ENCODE data around the gene CELF1. TPM values are rescaled to one million over a fixed set of nuclear protein-coding genes. Genes with fewer than 3 reads are reported as not detected.
"Not testable (repeated sequence)": the region's sequence is repeated elsewhere in the genome, so short reads cannot be mapped to it uniquely, and the experiment has no call there.

CELF1 gene
- total and polyA plus RNA-seq, 4 donors, result 83.0 to 168 (median 121) TPM

GRCh38 chr11:47546274-47546673, 6.7 kb downstream of the CELF1 start:
- 100% methylated on average over 3 of the region's 7 CpGs for whole genome bisulfite sequencing (ENCODE audit: insufficient coverage)
- not testable (repeated sequence) for H3K4me1 ChIP-seq (ENCODE audit: control insufficient read depth, insufficient read depth, low read length)

GRCh38 chr11:47545298-47545697, 7.6 kb downstream of the CELF1 start:
- no peak overlapping the region for H3K27ac ChIP-seq (ENCODE audit: low read depth, low read length)
- no CpG with 5 or more reads among the region's 6 CpGs for WGBS (ENCODE audit: insufficient coverage)
- no peaks in the 10 kb centered on the region for H3K9me3 ChIP-seq (ENCODE audit: control insufficient read depth, insufficient read depth, low read length)
- H3K36me3 ChIP-seq (ENCODE audit: control insufficient read depth, insufficient read depth, low read length), result peaks cover 3% of the 10 kb centered on the region
- no peak for DNase-seq (ENCODE audit: low read depth in 4 of 6, low spot score in 6 of 6)
- H3K27me3 ChIP-seq (ENCODE audit: control insufficient read depth, insufficient read depth, low read length), result no peaks in the 10 kb centered on the region
- H3K4me1 ChIP-seq (ENCODE audit: control insufficient read depth, insufficient read depth, low read length), result peaks cover 10% of the 10 kb centered on the region
- no peak overlapping the region for H3K4me3 ChIP-seq (ENCODE audit: low read depth, low read length)

More at GRCh38 chr11:47546274-47546673, 6.7 kb downstream of the CELF1 start:
- not testable (repeated sequence) for H3K9me3 ChIP-seq (ENCODE audit: control insufficient read depth, insufficient read depth, low read length); DNase-seq (ENCODE audit: low read depth in 4 of 6, low spot score in 6 of 6); H3K36me3 ChIP-seq (ENCODE audit: control insufficient read depth, insufficient read depth, low read length); H3K4me3 ChIP-seq (ENCODE audit: low read depth, low read length); H3K27me3 ChIP-seq (ENCODE audit: control insufficient read depth, insufficient read depth, low read length); H3K27ac ChIP-seq (ENCODE audit: low read depth, low read length)

GRCh38 chr11:47541070-47541469, 11.9 kb downstream of the CELF1 start:
- DNase-seq (ENCODE audit: low read depth in 4 of 6, low spot score in 6 of 6), result no peak
- Histone ChIP-seq H3K36me3 (ENCODE audit: control insufficient read depth, insufficient read depth, low read length) (peaks cover under 1% of the 10 kb centered on the region), H3K4me3 (ENCODE audit: low read depth, low read length) (no peak overlapping the region)

GRCh38 chr11:47539681-47540039, 13.3 kb downstream of the CELF1 start:
- DNase-seq (ENCODE audit: low read depth in 4 of 6, low spot score in 6 of 6), result peak in 1 of 6 donors; percentile 24
- H3K4me3 ChIP-seq (ENCODE audit: low read depth, low read length), result no peak overlapping the region
- no peaks in the 10 kb centered on the region for H3K27me3 ChIP-seq (ENCODE audit: control insufficient read depth, insufficient read depth, low read length)
- H3K4me1 ChIP-seq (ENCODE audit: control insufficient read depth, insufficient read depth, low read length), result peaks cover 25% of the 10 kb centered on the region
- peaks cover 8% of the 10 kb centered on the region for H3K36me3 ChIP-seq (ENCODE audit: control insufficient read depth, insufficient read depth, low read length)
- H3K9me3 ChIP-seq (ENCODE audit: control insufficient read depth, insufficient read depth, low read length), result no peaks in the 10 kb centered on the region
- whole genome bisulfite sequencing (ENCODE audit: insufficient coverage), result no CpG with 5 or more reads among the region's 2 CpGs
- no peak overlapping the region for H3K27ac ChIP-seq (ENCODE audit: low read depth, low read length)

More at GRCh38 chr11:47541070-47541469, 11.9 kb downstream of the CELF1 start:
- no peaks in the 10 kb centered on the region for H3K27me3 ChIP-seq (ENCODE audit: control insufficient read depth, insufficient read depth, low read length)
- H3K9me3 ChIP-seq (ENCODE audit: control insufficient read depth, insufficient read depth, low read length), result no peaks in the 10 kb centered on the region
- H3K27ac ChIP-seq (ENCODE audit: low read depth, low read length), result no peak overlapping the region
- H3K4me1 ChIP-seq (ENCODE audit: control insufficient read depth, insufficient read depth, low read length), result peaks cover 25% of the 10 kb centered on the region
- WGBS (ENCODE audit: insufficient coverage), result no CpG with 5 or more reads among the region's 2 CpGs

- Histone ChIP-seq H3K27ac (ENCODE audit: low read depth, low read length) (peak overlapping the region; percentile 29), H3K27me3 (ENCODE audit: control insufficient read depth, insufficient read depth, low read length) (no peaks in the 10 kb centered on the region), H3K4me1 (ENCODE audit: control insufficient read depth, insufficient read depth, low read length) (peaks cover 27% of the 10 kb centered on the region), H3K4me3 (ENCODE audit: low read depth, low read length) (no peak overlapping the region), H3K36me3 (ENCODE audit: control insufficient read depth, insufficient read depth, low read length) (peaks cover 8% of the 10 kb centered on the region), H3K9me3 (ENCODE audit: control insufficient read depth, insufficient read depth, low read length) (no peaks in the 10 kb centered on the region)
- 67% methylated on average over 8 of the region's 10 CpGs for WGBS (ENCODE audit: insufficient coverage)
- peak in 3 of 6 donors; percentile 53 to 88 (median 85) for DNase-seq (ENCODE audit: low read depth in 4 of 6, low spot score in 6 of 6)
These were observed 14.0 kb downstream of the CELF1 start for GRCh38 chr11:47538741-47539565.

GRCh38 chr11:47536915-47537314, 16.0 kb downstream of the CELF1 start:
- H3K27me3 ChIP-seq (ENCODE audit: control insufficient read depth, insufficient read depth, low read length), result no peaks in the 10 kb centered on the region
- H3K9me3 ChIP-seq (ENCODE audit: control insufficient read depth, insufficient read depth, low read length), result no peaks in the 10 kb centered on the region
- H3K4me1 ChIP-seq (ENCODE audit: control insufficient read depth, insufficient read depth, low read length), result peaks cover 39% of the 10 kb centered on the region
- DNase-seq (ENCODE audit: low read depth in 4 of 6, low spot score in 6 of 6), result peak in 1 of 6 donors; percentile 65
- WGBS (ENCODE audit: insufficient coverage), result 80% methylated on average over 1 of the region's 3 CpGs
- no peak overlapping the region for H3K4me3 ChIP-seq (ENCODE audit: low read depth, low read length)
- no peak overlapping the region for H3K27ac ChIP-seq (ENCODE audit: low read depth, low read length)
- peaks cover 8% of the 10 kb centered on the region for H3K36me3 ChIP-seq (ENCODE audit: control insufficient read depth, insufficient read depth, low read length)

- Histone ChIP-seq H3K4me1 (ENCODE audit: control insufficient read depth, insufficient read depth, low read length) (peaks cover 42% of the 10 kb centered on the region), H3K4me3 (ENCODE audit: low read depth, low read length) (no peak overlapping the region), H3K9me3 (ENCODE audit: control insufficient read depth, insufficient read depth, low read length) (no peaks in the 10 kb centered on the region), H3K27ac (ENCODE audit: low read depth, low read length) (no peak overlapping the region), H3K27me3 (ENCODE audit: control insufficient read depth, insufficient read depth, low read length) (no peaks in the 10 kb centered on the region), H3K36me3 (ENCODE audit: control insufficient read depth, insufficient read depth, low read length) (peaks cover 13% of the 10 kb centered on the region)
- no peak for DNase-seq (ENCODE audit: low read depth in 4 of 6, low spot score in 6 of 6)
- 100% methylated on average over 1 of the region's 4 CpGs for WGBS (ENCODE audit: insufficient coverage)
These were observed 18.2 kb downstream of the CELF1 start for GRCh38 chr11:47534704-47535251.

GRCh38 chr11:47533690-47534151, 19.2 kb downstream of the CELF1 start:
- Histone ChIP-seq H3K4me3 (ENCODE audit: low read depth, low read length) (no peak overlapping the region), H3K9me3 (ENCODE audit: control insufficient read depth, insufficient read depth, low read length) (no peaks in the 10 kb centered on the region), H3K36me3 (ENCODE audit: control insufficient read depth, insufficient read depth, low read length) (peaks cover 21% of the 10 kb centered on the region), H3K27me3 (ENCODE audit: control insufficient read depth, insufficient read depth, low read length) (no peaks in the 10 kb centered on the region), H3K27ac (ENCODE audit: low read depth, low read length) (no peak overlapping the region), H3K4me1 (ENCODE audit: control insufficient read depth, insufficient read depth, low read length) (peaks cover 38% of the 10 kb centered on the region)
- WGBS (ENCODE audit: insufficient coverage), result no CpG with 5 or more reads among the region's 2 CpGs
- DNase-seq (ENCODE audit: low read depth in 4 of 6, low spot score in 6 of 6), result no peak

GRCh38 chr11:47532597-47533213, 20.2 kb downstream of the CELF1 start:
- no peaks in the 10 kb centered on the region for H3K9me3 ChIP-seq (ENCODE audit: control insufficient read depth, insufficient read depth, low read length)
- H3K4me3 ChIP-seq (ENCODE audit: low read depth, low read length), result no peak overlapping the region
- no CpG with 5 or more reads among the region's 2 CpGs for WGBS (ENCODE audit: insufficient coverage)
- peaks cover 32% of the 10 kb centered on the region for H3K4me1 ChIP-seq (ENCODE audit: control insufficient read depth, insufficient read depth, low read length)
- peak overlapping the region; percentile 57 for H3K27ac ChIP-seq (ENCODE audit: low read depth, low read length)
- no peaks in the 10 kb centered on the region for H3K27me3 ChIP-seq (ENCODE audit: control insufficient read depth, insufficient read depth, low read length)
- peak in 3 of 6 donors; percentile 39 to 76 (median 69) for DNase-seq (ENCODE audit: low read depth in 4 of 6, low spot score in 6 of 6)
- H3K36me3 ChIP-seq (ENCODE audit: control insufficient read depth, insufficient read depth, low read length), result peaks cover 21% of the 10 kb centered on the region

All from spinal cord (tissue), 10 donors.